ENCODE results near the gene RAP2B.

RAP2B gene

GRCh38 chr3:153169793-153170383 lies 7.9 kb downstream of the RAP2B start:
- no peak for DNase-seq (ENCODE audit: extremely low read depth, low read depth)
- TF ChIP-seq, protein P1, sequence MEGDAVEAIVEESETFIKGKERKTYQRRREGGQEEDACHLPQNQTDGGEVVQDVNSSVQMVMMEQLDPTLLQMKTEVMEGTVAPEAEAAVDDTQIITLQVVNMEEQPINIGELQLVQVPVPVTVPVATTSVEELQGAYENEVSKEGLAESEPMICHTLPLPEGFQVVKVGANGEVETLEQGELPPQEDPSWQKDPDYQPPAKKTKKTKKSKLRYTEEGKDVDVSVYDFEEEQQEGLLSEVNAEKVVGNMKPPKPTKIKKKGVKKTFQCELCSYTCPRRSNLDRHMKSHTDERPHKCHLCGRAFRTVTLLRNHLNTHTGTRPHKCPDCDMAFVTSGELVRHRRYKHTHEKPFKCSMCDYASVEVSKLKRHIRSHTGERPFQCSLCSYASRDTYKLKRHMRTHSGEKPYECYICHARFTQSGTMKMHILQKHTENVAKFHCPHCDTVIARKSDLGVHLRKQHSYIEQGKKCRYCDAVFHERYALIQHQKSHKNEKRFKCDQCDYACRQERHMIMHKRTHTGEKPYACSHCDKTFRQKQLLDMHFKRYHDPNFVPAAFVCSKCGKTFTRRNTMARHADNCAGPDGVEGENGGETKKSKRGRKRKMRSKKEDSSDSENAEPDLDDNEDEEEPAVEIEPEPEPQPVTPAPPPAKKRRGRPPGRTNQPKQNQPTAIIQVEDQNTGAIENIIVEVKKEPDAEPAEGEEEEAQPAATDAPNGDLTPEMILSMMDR (IDR thresholded peaks at IDR 0.05; ENCODE audit: low read depth, low read length) = no peak

DNA sequence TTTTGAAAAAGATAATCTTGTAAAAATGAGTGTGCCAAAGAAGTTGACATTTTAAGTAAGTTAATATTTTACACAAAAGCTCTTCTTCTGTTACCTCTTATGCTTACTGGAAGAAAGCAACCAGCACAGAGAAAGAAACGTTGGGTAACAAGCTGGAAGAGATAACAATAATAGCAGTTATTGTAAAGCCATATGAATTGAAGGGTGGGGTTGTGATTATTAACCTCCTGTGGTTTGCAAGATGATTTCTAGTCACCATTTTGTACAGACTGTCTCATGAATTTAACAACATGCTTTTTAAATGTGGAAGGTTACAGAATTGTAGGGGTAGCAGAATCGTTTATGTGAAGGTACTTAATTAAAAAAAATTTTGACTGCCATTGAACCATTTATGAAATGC lies 9.2 kb downstream of the RAP2B start:
- TF ChIP-seq, protein P1 (IDR thresholded peaks at IDR 0.05; ENCODE audit: low read depth, low read length) = no peak
- DNase-seq (ENCODE audit: extremely low read depth, low read depth) = no peak

- DNase-seq (ENCODE audit: extremely low read depth, low read depth) = no peak
- TF ChIP-seq, protein P1 (IDR thresholded peaks at IDR 0.05; ENCODE audit: low read depth, low read length) = no peak
Observed at GRCh38 chr3:153171918-153172317, 9.9 kb downstream of the RAP2B start.

GRCh38 chr3:153172796-153173757 lies 11.1 kb downstream of the RAP2B start:
- DNase-seq (ENCODE audit: extremely low read depth, low read depth) = no peak
- TF ChIP-seq, protein P1 (IDR thresholded peaks at IDR 0.05; ENCODE audit: low read depth, low read length) = no peak

DNA sequence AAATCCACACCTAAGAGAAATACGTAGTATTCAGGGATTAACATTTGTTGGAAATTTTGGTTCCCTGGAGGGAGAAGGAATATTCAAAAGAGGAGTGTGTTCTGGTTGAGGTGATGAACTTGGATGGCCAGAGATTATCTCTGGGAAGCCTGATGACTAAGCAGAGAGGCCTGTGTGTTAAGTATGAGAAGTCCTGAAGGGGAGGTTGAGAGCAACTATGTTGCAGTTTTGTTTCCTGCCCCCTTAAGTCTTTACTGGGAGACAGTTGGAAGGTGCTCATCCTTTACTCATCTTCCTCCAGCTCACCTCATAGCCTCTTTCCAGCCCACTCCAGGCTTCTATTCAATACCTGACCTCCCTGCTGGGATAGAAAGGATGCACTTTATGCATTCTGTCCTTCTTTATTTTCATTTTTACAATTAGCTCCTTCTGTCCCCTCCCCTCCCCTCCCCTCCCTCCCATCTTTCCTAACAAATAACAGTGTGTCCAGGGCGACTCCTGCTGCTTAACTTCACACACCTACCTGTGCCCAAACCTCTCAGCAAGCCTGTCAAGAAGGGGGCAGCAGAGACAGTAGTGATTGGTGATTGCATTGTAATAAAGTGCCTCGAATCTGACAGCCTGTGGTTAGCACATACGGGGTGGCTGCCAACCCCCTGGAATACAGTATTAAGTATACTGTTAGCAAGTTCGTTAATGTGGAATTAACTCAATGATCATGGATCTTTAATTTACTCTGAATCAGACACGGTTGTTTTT lies 11.9 kb downstream of the RAP2B start:
- DNase-seq (ENCODE audit: extremely low read depth, low read depth) = no peak
- TF ChIP-seq, protein P1 (IDR thresholded peaks at IDR 0.05; ENCODE audit: low read depth, low read length) = no peak

DNA sequence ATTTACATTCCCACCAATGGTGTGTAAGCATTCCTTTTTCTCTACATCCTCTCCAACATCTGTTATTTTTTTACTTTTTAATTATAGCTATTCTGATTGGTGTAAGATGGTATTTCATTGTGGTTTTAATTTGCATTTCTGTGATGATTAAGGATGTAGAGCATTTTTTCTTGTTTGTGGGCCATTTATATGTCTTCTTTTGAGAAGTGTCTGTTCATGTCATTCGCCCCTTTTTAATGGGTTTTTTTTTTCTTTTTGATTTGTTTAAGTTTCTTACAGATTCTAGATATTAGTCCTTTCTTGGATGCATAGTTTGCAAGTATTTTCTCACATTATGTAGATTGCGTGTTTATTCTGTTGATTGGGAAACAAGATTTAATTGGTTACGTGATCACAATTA lies 14.2 kb downstream of the RAP2B start:
- TF ChIP-seq, protein P1 (IDR thresholded peaks at IDR 0.05; ENCODE audit: low read depth, low read length) = no peak
- no peak for DNase-seq (ENCODE audit: extremely low read depth, low read depth)
